Gastroesophageal sphincter (tissue), 3 donors: ENCODE data around the gene SFPQ.

Source experiments
- EP300 ChIP-seq: sonication (generic); formaldehyde crosslinking; IDR thresholded peaks from one replicate; pipeline ENCODE4 v1.6.1; 2017; ENCODE audit warnings: antibody characterized with exemption, mild to moderate bottlenecking
- TF ChIP-seq, protein P1 (sequence below), 4 experiments: fragments of 200-600 bp in 2 of 4; fragments of 450-650 bp in 2 of 4; sonication (generic) in 1 of 4; IDR thresholded peaks; one replicate each; pipeline ENCODE4 v1.5.1; 2017 to 2019; ENCODE audit warnings: antibody characterized with exemption in 4 of 4, mild to moderate bottlenecking in 2 of 4, moderate library complexity in 2 of 4

DNA sequence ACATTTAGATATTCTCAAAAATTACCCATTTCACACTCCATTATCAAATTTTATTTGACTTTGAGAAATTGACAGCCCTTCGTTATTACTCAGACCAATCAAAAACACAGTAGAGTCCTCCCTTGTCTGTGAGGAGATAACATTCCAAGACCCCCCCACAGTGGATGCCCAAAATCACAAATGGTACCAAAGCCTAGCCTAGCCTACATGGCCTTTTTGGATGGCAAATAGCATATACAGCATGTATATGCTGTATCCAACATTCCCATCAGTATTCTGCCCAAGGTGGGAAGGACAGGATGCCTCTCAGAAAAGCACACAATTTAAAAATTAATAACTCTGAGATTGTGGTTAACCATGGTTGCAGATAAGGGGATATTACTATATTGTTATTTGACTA is 17.3 kb downstream of the SFPQ start:
- TF ChIP-seq, protein P1, sequence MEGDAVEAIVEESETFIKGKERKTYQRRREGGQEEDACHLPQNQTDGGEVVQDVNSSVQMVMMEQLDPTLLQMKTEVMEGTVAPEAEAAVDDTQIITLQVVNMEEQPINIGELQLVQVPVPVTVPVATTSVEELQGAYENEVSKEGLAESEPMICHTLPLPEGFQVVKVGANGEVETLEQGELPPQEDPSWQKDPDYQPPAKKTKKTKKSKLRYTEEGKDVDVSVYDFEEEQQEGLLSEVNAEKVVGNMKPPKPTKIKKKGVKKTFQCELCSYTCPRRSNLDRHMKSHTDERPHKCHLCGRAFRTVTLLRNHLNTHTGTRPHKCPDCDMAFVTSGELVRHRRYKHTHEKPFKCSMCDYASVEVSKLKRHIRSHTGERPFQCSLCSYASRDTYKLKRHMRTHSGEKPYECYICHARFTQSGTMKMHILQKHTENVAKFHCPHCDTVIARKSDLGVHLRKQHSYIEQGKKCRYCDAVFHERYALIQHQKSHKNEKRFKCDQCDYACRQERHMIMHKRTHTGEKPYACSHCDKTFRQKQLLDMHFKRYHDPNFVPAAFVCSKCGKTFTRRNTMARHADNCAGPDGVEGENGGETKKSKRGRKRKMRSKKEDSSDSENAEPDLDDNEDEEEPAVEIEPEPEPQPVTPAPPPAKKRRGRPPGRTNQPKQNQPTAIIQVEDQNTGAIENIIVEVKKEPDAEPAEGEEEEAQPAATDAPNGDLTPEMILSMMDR (IDR thresholded peaks at IDR 0.05): no peak
- TF ChIP-seq EP300: no peak
